AG04449 (cell line): ENCODE results near the gene MXD4.
"Not testable (repeated sequence)": the region's sequence is repeated elsewhere in the genome, so short reads cannot be mapped to it uniquely, and the experiment has no call there.

Experiments
- CTCF ChIA-PET: fragments of 350-600 bp; formaldehyde crosslinking; extraction: SDS; loops from one replicate; lab custom pipeline; 2021; ENCODE audit warnings: antibody characterized with exemption; lab: Yijun Ruan, JAX
- POLR2A ChIA-PET: fragments of 400-600, 350-600 bp; formaldehyde crosslinking; extraction: SDS; loops from one replicate; lab custom pipeline; 2020; ENCODE audit warnings: antibody characterized with exemption, inconsistent platforms; lab: Yijun Ruan, JAX
- DNase-seq: peaks from one replicate; pipeline ENCODE4 v3.0.0-alpha.2; 2010; ENCODE audit warnings: low read depth, low spot score
- H3K4me3 ChIP-seq: 2 replicates; pipeline ENCODE4 v1.5.1; 2011; ENCODE audit warnings: low read depth, mild to moderate bottlenecking, control low read depth, low read length
- CTCF ChIP-seq: IDR thresholded peaks from one replicate; pipeline ENCODE4 v1.5.1; 2011; ENCODE audit warnings: mild to moderate bottlenecking, moderate library complexity, low read length, control low read depth, inconsistent platforms; ENCODE audit not compliant: insufficient read depth; ENCODE audit errors: missing control alignments

Gene MXD4

GRCh38 chr4:2220016-2220630, 41.8 kb downstream of the MXD4 start:
- peak; percentile 89 for TF ChIP-seq CTCF

GRCh38 chr4:2219233-2219760, 42.6 kb downstream of the MXD4 start:
- ChIA-PET POLR2A (interaction anchor here (0.6 kb wide), 1 partner anchor 243 kb away, joined by 3 read pairs; no protein-coding TSS in a partner anchor), CTCF (interaction anchor here (0.7 to 5.8 kb wide), 34 partner anchors 8 to 487 kb away, joined by 3 to 55 read pairs (median 6); partner anchors contain the start of genes CFAP99, HAUS3, POLN and RNF4)
- no peak for TF ChIP-seq CTCF
- no peak for DNase-seq
- no peak overlapping the region for H3K4me3 ChIP-seq

More at GRCh38 chr4:2220016-2220630, 41.8 kb downstream of the MXD4 start:
- CTCF ChIA-PET = interaction anchor here (0.7 to 5.8 kb wide), 40 partner anchors 9 to 486 kb away, joined by 3 to 55 read pairs (median 5); partner anchors contain the start of genes CFAP99, HAUS3, POLN and RNF4
- H3K4me3 ChIP-seq = no peak overlapping the region
- DNase-seq = no peak
- POLR2A ChIA-PET = interaction anchor here (0.6 kb wide), 1 partner anchor 243 kb away, joined by 3 read pairs; no protein-coding TSS in a partner anchor

GRCh38 chr4:2218436-2218835, 43.5 kb downstream of the MXD4 start:
- no peak for DNase-seq
- no peak for TF ChIP-seq CTCF
- H3K4me3 ChIP-seq = no peak overlapping the region
- CTCF ChIA-PET = interaction anchor here (0.8 to 5.8 kb wide), 10 partner anchors 8 to 246 kb away, joined by 3 to 47 read pairs (median 10); no protein-coding TSS in a partner anchor
- POLR2A ChIA-PET = interaction anchor here (0.7 kb wide), 1 partner anchor 10 kb away, joined by 3 read pairs; no protein-coding TSS in a partner anchor

GRCh38 chr4:2217726-2218125, 44.2 kb downstream of the MXD4 start:
- H3K4me3 ChIP-seq = no peak overlapping the region
- POLR2A ChIA-PET = no interaction called here
- CTCF ChIA-PET = interaction anchor here (0.8 to 5.8 kb wide), 13 partner anchors 9 to 305 kb away, joined by 3 to 47 read pairs (median 4); no protein-coding TSS in a partner anchor
- TF ChIP-seq CTCF = no peak
- DNase-seq = peak; percentile 14

- no peak overlapping the region for H3K4me3 ChIP-seq
- CTCF ChIA-PET = no interaction called here
- POLR2A ChIA-PET = no interaction called here
- no peak for DNase-seq
- no peak for TF ChIP-seq CTCF
Observed at GRCh38 chr4:2212831-2213230, 49.1 kb downstream of the MXD4 start.

GRCh38 chr4:2202789-2203188, 59.1 kb downstream of the MXD4 start:
- not testable (repeated sequence) for DNase-seq

More at GRCh38 chr4:2202789-2203188, 59.1 kb downstream of the MXD4 start:
- POLR2A ChIA-PET, H3K4me3 ChIP-seq, CTCF ChIA-PET: not testable (repeated sequence)
